Peyer's patch (tissue), 4 donors: ENCODE results near the gene DMBX1. TPM values are rescaled to one million over a fixed set of nuclear protein-coding genes. Genes with fewer than 3 reads are reported as not detected.

ENCODE experiments used
- DNase-seq, 3 donors: peaks; one replicate each; pipeline ENCODE4 v3.0.0-alpha.2; 2017 to 2019
- H3K27ac ChIP-seq, 4 donors: fragments of 200-600 bp; sonication (generic); one replicate each; pipeline ENCODE4 v1.5.1; 2016 to 2019
- H3K27me3 ChIP-seq, 2 donors: fragments of 200-600 bp; sonication (generic); one replicate each; pipeline ENCODE4 v1.5.1; 2019
- H3K36me3 ChIP-seq, 3 donors: fragments of 200-600 bp; sonication (generic); one replicate each; pipeline ENCODE4 v1.5.1; 2016 to 2019
- H3K4me1 ChIP-seq, 4 donors: fragments of 200-600 bp; sonication (generic); one replicate each; pipeline ENCODE4 v1.5.1; 2016 to 2019
- H3K4me3 ChIP-seq, 4 donors: fragments of 200-600 bp; sonication (generic); 1 replicate in 3 of 4; 2 replicates in 1 of 4; pipeline ENCODE4 v1.5.1; 2016 to 2019; ENCODE audit warnings: mild to moderate bottlenecking in 1 of 4
- H3K9me3 ChIP-seq, 4 donors: fragments of 200-600 bp; sonication (generic); one replicate each; pipeline ENCODE4 v1.5.1; 2016 to 2019; ENCODE audit warnings: mild to moderate bottlenecking in 1 of 4
- CTCF ChIP-seq, 6 experiments: fragments of 450-650 bp in 4 of 6; fragments of 200-600 bp in 2 of 6; sonication (generic) in 1 of 6; IDR thresholded peaks; one replicate each; pipeline ENCODE4 v1.5.1; 2017 to 2019; ENCODE audit warnings: antibody characterized with exemption in 6 of 6, mild to moderate bottlenecking in 3 of 6, moderate library complexity in 1 of 6
- POLR2A ChIP-seq, 2 donors: fragments of 450-650 bp; IDR thresholded peaks; one replicate each; pipeline ENCODE4 v1.5.1; 2017; ENCODE audit warnings: antibody characterized with exemption in 2 of 2, mild to moderate bottlenecking in 2 of 2, moderate library complexity in 2 of 2
- total RNA-seq, 4 donors: library from RNA; depleted of rRNA; stranded (reverse); fragments of >200 nt; gene quantifications; one replicate each; pipeline ENCODE4 v1.1.0, GENCODE V29; 2016

Gene DMBX1
- total RNA-seq, 4 donors from 2014 or later = not detected

DNA sequence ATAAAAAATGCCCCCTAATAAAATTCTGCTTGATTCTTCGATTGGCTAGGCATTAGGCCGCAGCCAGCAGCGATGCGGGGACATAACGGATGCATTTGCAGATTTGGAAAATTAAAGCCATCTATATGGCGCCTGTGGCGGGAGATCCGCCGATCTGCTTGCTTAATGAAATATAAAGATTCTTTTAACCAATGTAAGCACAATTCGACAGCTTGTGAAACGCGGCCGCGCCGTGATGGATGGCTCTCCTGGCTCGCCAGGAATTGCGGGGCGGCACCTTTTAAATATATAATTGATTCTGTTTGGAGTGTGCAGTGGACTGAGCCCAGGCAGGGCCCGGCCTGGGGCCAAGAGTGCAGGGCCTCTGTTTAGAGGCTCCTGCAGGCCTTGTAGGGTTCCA lies 8.0 kb downstream of the DMBX1 start:
- DNase-seq = no peak
- no peak overlapping the region for H3K27ac ChIP-seq
- TF ChIP-seq CTCF (IDR thresholded peaks at IDR 0.05) = no peak
- no peak for TF ChIP-seq POLR2A (IDR thresholded peaks at IDR 0.05)
- no peaks in the 10 kb centered on the region for H3K9me3 ChIP-seq
- H3K27me3 ChIP-seq = peaks cover 0 to 8% of the 10 kb centered on the region in 2 donors
- H3K4me3 ChIP-seq = no peak overlapping the region
- no peaks in the 10 kb centered on the region for H3K4me1 ChIP-seq
- no peaks in the 10 kb centered on the region for H3K36me3 ChIP-seq

DNA sequence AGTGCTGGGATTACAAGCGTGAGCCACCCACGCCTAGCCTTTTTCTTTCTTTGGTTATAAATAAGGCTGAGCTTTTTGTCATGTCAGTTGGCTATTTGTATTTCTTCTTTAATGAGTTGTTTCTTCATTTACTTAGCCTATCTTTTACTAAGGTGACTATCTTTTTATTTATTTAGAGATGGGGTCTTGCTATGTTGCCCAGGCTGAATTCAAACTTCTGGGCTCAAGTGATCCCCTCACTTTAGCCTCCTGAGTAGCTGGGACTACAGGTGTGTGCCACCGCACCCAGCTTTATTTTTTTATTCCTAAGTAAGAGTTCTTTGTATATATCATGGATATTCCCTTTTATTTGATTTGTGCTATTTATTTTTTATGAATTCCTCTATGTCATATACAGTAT lies 11.9 kb downstream of the DMBX1 start:
- Histone ChIP-seq H3K4me3 (no peak overlapping the region), H3K27me3 (no peaks in the 10 kb centered on the region), H3K4me1 (no peaks in the 10 kb centered on the region), H3K36me3 (no peaks in the 10 kb centered on the region), H3K9me3 (no peaks in the 10 kb centered on the region), H3K27ac (no peak overlapping the region)
- TF ChIP-seq POLR2A (IDR thresholded peaks at IDR 0.05) (no peak), CTCF (IDR thresholded peaks at IDR 0.05) (no peak)
- no peak for DNase-seq

GRCh38 chr1:46503421-46503820 lies 13.8 kb downstream of the DMBX1 start:
- no peaks in the 10 kb centered on the region for H3K27me3 ChIP-seq
- no peaks in the 10 kb centered on the region for H3K4me1 ChIP-seq
- H3K9me3 ChIP-seq = no peaks in the 10 kb centered on the region
- H3K4me3 ChIP-seq = no peak overlapping the region
- DNase-seq = no peak
- TF ChIP-seq CTCF (IDR thresholded peaks at IDR 0.05) (no peak), POLR2A (IDR thresholded peaks at IDR 0.05) (no peak)
- H3K36me3 ChIP-seq = no peaks in the 10 kb centered on the region
- H3K27ac ChIP-seq = no peak overlapping the region

DNA sequence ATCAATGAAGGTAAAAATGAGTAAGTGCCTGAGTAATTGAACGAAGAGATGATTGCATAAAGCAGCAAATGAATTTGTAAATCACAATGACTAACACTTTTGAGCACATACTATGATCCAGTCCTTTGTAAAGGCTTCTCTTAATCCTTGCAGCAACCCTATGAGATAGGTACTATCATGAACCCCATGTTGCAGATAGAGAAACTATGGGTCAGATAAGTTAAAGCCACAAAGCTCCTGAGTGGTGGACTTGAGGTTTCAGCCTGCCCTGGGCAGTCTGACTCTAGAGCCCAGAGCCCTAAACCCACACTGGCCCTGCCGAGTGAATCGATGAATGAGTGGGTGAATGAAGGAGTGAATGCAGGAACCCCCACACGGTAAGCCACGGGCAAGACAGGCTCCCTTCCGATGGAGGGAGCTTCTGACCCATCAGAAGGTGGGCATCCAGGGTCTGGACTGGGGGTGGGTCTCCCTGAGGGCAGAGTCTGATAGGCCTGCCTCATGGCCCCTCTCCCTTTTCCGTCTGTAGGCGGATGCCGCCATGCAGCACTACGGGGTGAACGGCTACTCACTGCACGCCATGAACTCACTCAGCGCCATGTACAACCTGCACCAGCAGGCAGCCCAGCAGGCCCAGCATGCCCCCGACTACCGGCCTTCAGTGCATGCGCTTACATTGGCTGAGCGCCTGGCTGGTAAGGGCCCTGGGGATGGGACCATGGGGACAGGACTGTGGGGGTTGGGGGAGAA lies 17.0 kb downstream of the DMBX1 start:
- no peaks in the 10 kb centered on the region for H3K36me3 ChIP-seq
- no peaks in the 10 kb centered on the region for H3K27me3 ChIP-seq
- TF ChIP-seq CTCF (IDR thresholded peaks at IDR 0.05) = no peak
- TF ChIP-seq POLR2A (IDR thresholded peaks at IDR 0.05) = no peak
- H3K27ac ChIP-seq = no peak overlapping the region
- H3K4me3 ChIP-seq = no peak overlapping the region
- H3K9me3 ChIP-seq = no peaks in the 10 kb centered on the region
- no peaks in the 10 kb centered on the region for H3K4me1 ChIP-seq
- no peak for DNase-seq

- Histone ChIP-seq H3K9me3 (no peaks in the 10 kb centered on the region), H3K4me3 (no peak overlapping the region), H3K36me3 (no peaks in the 10 kb centered on the region), H3K27me3 (no peaks in the 10 kb centered on the region), H3K4me1 (no peaks in the 10 kb centered on the region), H3K27ac (no peak overlapping the region)
- DNase-seq = no peak
- TF ChIP-seq POLR2A (IDR thresholded peaks at IDR 0.05) (no peak), CTCF (IDR thresholded peaks at IDR 0.05) (no peak)
Measured at GRCh38 chr1:46508757-46509156, 19.1 kb downstream of the DMBX1 start.
